A375 (cell line): ENCODE measurements around the gene FRG2. TPM values are rescaled to one million over a fixed set of nuclear protein-coding genes. Genes with fewer than 3 reads are reported as not detected.

Source experiments
- small RNA-seq: library from RNA; depleted of rRNA; stranded (forward); fragments of <200 nt; gene quantifications from one replicate; pipeline ENCODE3, GENCODE V24; 2014
- total RNA-seq: library from RNA; depleted of rRNA; stranded (reverse); fragments of >200 nt; shearing (Covaris generic); gene quantifications from 2 replicates; pipeline ENCODE4 v1.2.3, GENCODE V29; 2014; rRNA removed

Gene FRG2
- total RNA-seq, result not detected in 2 replicates

GRCh38 chr4:190027156-190027555 lies at the start of gene FRG2:
FRG2 (minus strand) TSS chr4:190027256; CDS start chr4:190027204, 52 bp downstream.

GRCh38 chr4:190064342-190064741 lies 37.3 kb upstream of the FRG2 start, which contains the start of gene DBET:
DBET (plus strand) TSS chr4:190064502.

Small RNA genes lying within 50 kb of the gene (small RNA-seq; reads per million reads assigned to genes)
- gene RNA5SP174 (2.0 reads per million, percentile 73 among the genes with 10 or more reads in this experiment), gene RNA5SP175 (3.3 reads per million, percentile 81 among the genes with 10 or more reads in this experiment)

Other genes with a start within 250 kb of the FRG2 start
- 69.3 and 92.1 TPM in 2 replicates for gene FRG1, start 86.4 kb downstream of the FRG2 start, total RNA-seq
- not detected in 2 replicates for gene DBET, start 37.2 kb upstream of the FRG2 start, total RNA-seq
- gene DUX4, start 146.5 kb upstream of the FRG2 start, total RNA-seq, result not detected in 2 replicates